HepG2 (cell line): ENCODE results near the gene MRPL2.

Experiments
- CTCF ChIP-seq: sonication (generic); formaldehyde crosslinking; IDR thresholded peaks from 2 replicates; pipeline ENCODE4 v1.5.0; 2020; ENCODE audit warnings: mild to moderate bottlenecking, missing genetic modification reagents, moderate library complexity
- EZH2 ChIP-seq: conservative IDR thresholded peaks from 2 replicates; pipeline ENCODE4 v1.6.1; 2012; ENCODE audit warnings: mild to moderate bottlenecking, low read depth, low read length, moderate library complexity
- KDM1A ChIP-seq: IDR thresholded peaks from 2 replicates; pipeline ENCODE4 v1.6.1; 2016; ENCODE audit warnings: missing compliant biosample characterization
- POLR2A ChIP-seq, 2 experiments: IDR thresholded peaks; 2 replicates each; pipeline ENCODE4 v1.6.1; 2011; ENCODE audit warnings: low read depth in 2 of 2, low read length in 2 of 2, mild to moderate bottlenecking in 1 of 2, moderate library complexity in 1 of 2; ENCODE audit not compliant: insufficient read depth in 1 of 2
- RBFOX2 ChIP-seq: fragments of 200-400 bp; formaldehyde crosslinking; IDR thresholded peaks from 2 replicates; pipeline ENCODE4 v1.6.1; 2017; ENCODE audit warnings: low read depth, mild to moderate bottlenecking, low read length
- SMAD1 ChIP-seq: sonication (generic); formaldehyde crosslinking; IDR thresholded peaks from 2 replicates; pipeline ENCODE4 v1.4.0; 2020; ENCODE audit warnings: missing genetic modification reagents, low read depth, mild to moderate bottlenecking, borderline replicate concordance
- SP4 ChIP-seq: sonication (generic); formaldehyde crosslinking; IDR thresholded peaks from 2 replicates; pipeline ENCODE4 v1.8.1; 2023; ENCODE audit warnings: mild to moderate bottlenecking, missing genetic modification reagents
- XRCC5 ChIP-seq: fragments of 200-400 bp; formaldehyde crosslinking; optimal IDR thresholded peaks from 2 replicates; pipeline ENCODE3; 2017; ENCODE audit warnings: mild to moderate bottlenecking, low read length
- ZNF232 ChIP-seq: sonication (generic); formaldehyde crosslinking; IDR thresholded peaks from 2 replicates; pipeline ENCODE4 v1.4.0; 2020; ENCODE audit warnings: missing genetic modification reagents, borderline replicate concordance
- ZSCAN29 ChIP-seq: sonication (generic); formaldehyde crosslinking; conservative IDR thresholded peaks from 2 replicates; pipeline ENCODE4 v1.4.0; 2020; ENCODE audit warnings: mild to moderate bottlenecking, missing genetic modification reagents
- TF ChIP-seq, protein P1 (sequence below): sonication (generic); formaldehyde crosslinking; IDR thresholded peaks from 2 replicates; pipeline ENCODE4 v1.4.0; 2020; ENCODE audit warnings: missing genetic modification reagents
- TF ChIP-seq, protein P2 (sequence below): sonication (generic); formaldehyde crosslinking; IDR thresholded peaks from 2 replicates; pipeline ENCODE4 v1.5.0; 2020; ENCODE audit warnings: missing genetic modification reagents, mild to moderate bottlenecking, borderline replicate concordance
- TF ChIP-seq, protein P3 (sequence below): sonication (generic); formaldehyde crosslinking; IDR thresholded peaks from 2 replicates; pipeline ENCODE4 v1.5.1; 2020; ENCODE audit warnings: missing genetic modification reagents, mild to moderate bottlenecking, borderline replicate concordance

GRCh38 chr6:43105538-43106222, 46.4 kb upstream of the MRPL2 start:
- TF ChIP-seq SMAD1 (CRISPR knock-in tag) (no peak), KDM1A (CRISPR knock-in tag) (no peak), POLR2A (IDR thresholded peaks at IDR 0.05; ENCODE audit: insufficient read depth in 1 of 2, low read depth in 2 of 2, low read length in 2 of 2) (no peak), XRCC5 (no peak), RBFOX2 (no peak), CTCF (CRISPR knock-in tag) (no peak), SP4 (CRISPR knock-in tag) (no peak), ZNF232 (CRISPR knock-in tag) (no peak), ZSCAN29 (no peak), EZH2 (no peak)
- TF ChIP-seq, protein P1, sequence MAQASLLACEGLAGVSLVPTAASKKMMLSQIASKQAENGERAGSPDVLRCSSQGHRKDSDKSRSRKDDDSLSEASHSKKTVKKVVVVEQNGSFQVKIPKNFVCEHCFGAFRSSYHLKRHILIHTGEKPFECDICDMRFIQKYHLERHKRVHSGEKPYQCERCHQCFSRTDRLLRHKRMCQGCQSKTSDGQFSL (CRISPR knock-in tag): no peak
- TF ChIP-seq, protein P2, sequence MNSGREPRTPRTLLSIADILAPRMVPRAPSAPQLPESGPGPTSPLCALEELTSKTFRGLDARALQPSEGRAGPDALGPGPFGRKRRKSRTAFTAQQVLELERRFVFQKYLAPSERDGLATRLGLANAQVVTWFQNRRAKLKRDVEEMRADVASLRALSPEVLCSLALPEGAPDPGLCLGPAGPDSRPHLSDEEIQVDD (CRISPR knock-in tag): no peak
- TF ChIP-seq, protein P3, sequence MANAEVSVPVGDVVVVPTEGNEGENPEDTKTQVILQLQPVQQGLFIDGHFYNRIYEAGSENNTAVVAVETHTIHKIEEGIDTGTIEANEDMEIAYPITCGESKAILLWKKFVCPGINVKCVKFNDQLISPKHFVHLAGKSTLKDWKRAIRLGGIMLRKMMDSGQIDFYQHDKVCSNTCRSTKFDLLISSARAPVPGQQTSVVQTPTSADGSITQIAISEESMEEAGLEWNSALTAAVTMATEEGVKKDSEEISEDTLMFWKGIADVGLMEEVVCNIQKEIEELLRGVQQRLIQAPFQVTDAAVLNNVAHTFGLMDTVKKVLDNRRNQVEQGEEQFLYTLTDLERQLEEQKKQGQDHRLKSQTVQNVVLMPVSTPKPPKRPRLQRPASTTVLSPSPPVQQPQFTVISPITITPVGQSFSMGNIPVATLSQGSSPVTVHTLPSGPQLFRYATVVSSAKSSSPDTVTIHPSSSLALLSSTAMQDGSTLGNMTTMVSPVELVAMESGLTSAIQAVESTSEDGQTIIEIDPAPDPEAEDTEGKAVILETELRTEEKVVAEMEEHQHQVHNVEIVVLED (CRISPR knock-in tag): no peak
